GM20000 (cell line): Measurements from ENCODE around the gene CUTC.
A peak's percentile ranks its signal among the peaks of the same experiment; 100 is the strongest.

Experiments
- DNase-seq: peaks from one replicate; pipeline ENCODE4 v3.0.0; 2012; ENCODE audit warnings: low spot score
- CTCF ChIP-seq: IDR thresholded peaks from 2 replicates; pipeline ENCODE4 v1.5.1; 2012; ENCODE audit warnings: mild to moderate bottlenecking, control low read depth; ENCODE audit errors: extremely low read depth, missing control alignments

CUTC gene

GRCh38 chr10:99700649-99701048 lies 31.4 kb upstream of the CUTC start:
- DNase-seq: no peak
- no peak for TF ChIP-seq CTCF

- DNase-seq: no peak
- no peak for TF ChIP-seq CTCF
These were observed 23.5 kb upstream of the CUTC start for GRCh38 chr10:99708428-99709012.

DNA sequence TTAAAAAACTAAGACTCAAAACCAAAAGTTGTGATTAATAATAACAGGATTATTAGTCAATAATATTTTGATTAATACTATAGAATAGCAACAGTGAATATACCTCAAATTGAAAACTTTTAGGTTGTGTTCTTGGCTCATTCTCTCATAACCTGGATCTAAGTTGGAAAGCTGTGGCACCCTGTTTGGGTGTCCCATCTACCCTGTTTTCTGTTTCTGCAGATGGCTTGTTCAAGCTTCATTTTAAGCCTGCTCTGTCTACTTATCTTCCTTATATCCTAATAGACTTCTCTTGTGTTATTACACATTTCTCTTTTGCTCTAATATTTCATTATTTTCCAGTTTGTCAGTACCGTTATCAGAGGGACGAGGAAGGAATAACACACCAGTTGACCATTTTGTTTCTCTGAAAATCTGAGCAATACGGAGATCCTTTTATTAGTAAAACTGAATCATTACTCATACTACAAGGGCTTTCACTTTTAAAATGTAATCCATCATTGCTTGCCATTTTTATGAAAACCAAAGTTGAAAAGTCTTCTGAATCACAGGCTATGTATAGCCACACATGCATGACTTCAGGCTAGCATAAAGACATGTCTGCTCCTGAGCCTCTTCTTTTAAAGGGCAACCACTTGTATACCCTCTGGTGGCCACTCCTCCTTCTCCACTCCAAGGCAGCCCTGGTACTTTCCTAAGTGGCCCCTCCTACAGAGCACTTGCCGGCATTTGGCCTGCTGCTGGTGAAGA lies 22.4 kb upstream of the CUTC start:
- no peak for TF ChIP-seq CTCF
- peak; percentile 30 for DNase-seq

DNA sequence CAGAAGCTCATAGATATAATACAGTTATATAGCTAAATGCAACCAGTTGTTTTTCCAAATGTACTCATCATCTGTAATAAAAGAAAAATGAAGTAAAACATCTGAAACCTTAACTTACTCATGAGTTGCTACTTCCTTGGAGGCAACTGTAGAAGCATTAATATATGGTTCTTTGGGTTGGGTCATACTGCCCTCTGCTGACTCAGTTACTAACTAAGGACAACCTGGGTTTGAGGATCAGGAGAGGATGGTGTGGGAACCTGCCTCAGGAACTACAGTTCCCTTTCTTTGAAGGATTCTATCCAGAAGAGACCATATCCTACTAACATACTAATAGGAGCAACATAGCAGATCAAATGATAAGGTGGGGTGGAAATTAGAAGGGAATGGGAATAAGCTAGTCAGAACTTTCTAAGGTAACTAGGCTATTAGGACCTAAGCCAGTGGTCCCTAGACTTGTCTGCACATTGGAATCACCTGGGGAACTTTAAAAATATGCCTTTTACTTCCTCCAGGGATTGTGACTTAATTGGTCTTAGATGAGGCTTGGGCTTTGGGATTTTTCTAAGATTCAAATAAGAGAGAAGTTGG lies 20.8 kb upstream of the CUTC start:
- peak; percentile 42 for TF ChIP-seq CTCF

DNA sequence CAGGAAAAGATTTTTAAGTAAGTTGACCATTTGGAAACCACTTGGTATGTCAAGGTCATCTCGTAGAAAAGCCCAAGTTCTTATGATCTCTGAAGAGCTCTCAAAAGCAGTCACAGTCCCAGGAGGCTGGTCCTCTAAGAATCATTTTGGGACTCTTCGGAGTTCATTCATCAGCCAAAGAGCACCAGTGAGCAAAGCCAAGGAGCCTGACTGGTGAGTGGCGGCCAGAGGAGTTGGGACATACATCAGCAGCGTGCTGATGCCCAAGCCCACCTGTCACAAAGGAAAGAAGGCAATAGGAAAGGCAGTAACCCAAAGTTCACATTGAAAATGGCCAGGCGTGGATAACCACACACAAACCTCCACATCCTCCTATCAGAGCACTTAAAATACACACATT lies 17.6 kb upstream of the CUTC start:
- TF ChIP-seq CTCF: no peak
- DNase-seq: no peak

More for the DNA sequence above, 20.8 kb upstream of the CUTC start:
- peak; percentile 38 for DNase-seq

- no peak for TF ChIP-seq CTCF
- DNase-seq: no peak
These were observed 11.6 kb upstream of the CUTC start for GRCh38 chr10:99720387-99720786.

GRCh38 chr10:99730026-99730425 lies 2.0 kb upstream of the CUTC start:
- no peak for TF ChIP-seq CTCF
- no peak for DNase-seq
